PC-3 (cell line): Measurements from ENCODE around the gene ALOXE3.

Source experiments
- EZH2 ChIP-seq: fragments of 300-600 bp; sonication (generic); IDR thresholded peaks from one replicate; pipeline ENCODE4 v1.6.1; 2017; ENCODE audit warnings: antibody characterized with exemption, mild to moderate bottlenecking, low read length; ENCODE audit not compliant: unreplicated experiment
- EZH2phosphoT487 ChIP-seq: fragments of 300-600 bp; sonication (generic); IDR thresholded peaks from 2 replicates; pipeline ENCODE4 v1.6.1; 2018; ENCODE audit warnings: mild to moderate bottlenecking, antibody characterized with exemption, low read length, borderline replicate concordance

- TF ChIP-seq EZH2 = no peak
- no peak for TF ChIP-seq EZH2phosphoT487
These were observed 27.2 kb downstream of the ALOXE3 start for GRCh38 chr17:8091033-8091687.
